Osteoblast (primary cell): ENCODE measurements around the gene GAGE10. TPM values are rescaled to one million over a fixed set of nuclear protein-coding genes. Genes with fewer than 3 reads are reported as not detected.
"Not testable (repeated sequence)": the region's sequence is repeated elsewhere in the genome, so short reads cannot be mapped to it uniquely, and the experiment has no call there.

ENCODE experiments used
- DNase-seq: peaks from one replicate; pipeline ENCODE4 v3.0.0; 2011; ENCODE audit warnings: low spot score, mixed read lengths; ENCODE audit not compliant: insufficient read length; ENCODE audit errors: missing footprints
- H2AFZ ChIP-seq: 2 replicates; pipeline ENCODE4 v1.6.0; 2011; ENCODE audit warnings: mild to moderate bottlenecking, low read length
- H3K27ac ChIP-seq: 2 replicates; pipeline ENCODE4 v1.5.1; 2011; ENCODE audit warnings: mild to moderate bottlenecking, low read depth, low read length, moderate library complexity
- H3K27me3 ChIP-seq: 2 replicates; pipeline ENCODE4 v1.6.0; 2012; ENCODE audit warnings: mild to moderate bottlenecking, control low read depth, inconsistent platforms, low read length, moderate library complexity; ENCODE audit not compliant: insufficient read depth
- H3K36me3 ChIP-seq: 2 replicates; pipeline ENCODE4 v1.5.1; 2011; ENCODE audit warnings: mild to moderate bottlenecking, low read length, control low read depth, moderate library complexity; ENCODE audit not compliant: insufficient read depth
- H3K4me1 ChIP-seq: 2 replicates; pipeline ENCODE4 v1.5.1; 2011; ENCODE audit warnings: mild to moderate bottlenecking, low read length, control low read depth, moderate library complexity; ENCODE audit not compliant: insufficient read depth
- H3K4me2 ChIP-seq: 2 replicates; pipeline ENCODE4 v1.6.0; 2011; ENCODE audit warnings: mild to moderate bottlenecking, low read length; ENCODE audit not compliant: insufficient read depth
- H3K4me3 ChIP-seq: fragments of 200-600 bp; sonication (generic); 3 replicates; pipeline ENCODE4 v1.5.1; 2012; ENCODE audit warnings: mild to moderate bottlenecking, low read length, inconsistent platforms; ENCODE audit not compliant: insufficient read depth
- H3K79me2 ChIP-seq: 2 replicates; pipeline ENCODE4 v1.6.0; 2012; ENCODE audit warnings: mild to moderate bottlenecking, low read length, control low read depth, inconsistent platforms; ENCODE audit not compliant: insufficient read depth
- H3K9me3 ChIP-seq: 2 replicates; pipeline ENCODE4 v1.5.1; 2011; ENCODE audit warnings: low read depth, low read length, control low read depth
- H4K20me1 ChIP-seq: 2 replicates; pipeline ENCODE4 v1.6.0; 2012; ENCODE audit warnings: mild to moderate bottlenecking, low read length, control low read depth; ENCODE audit not compliant: insufficient read depth
- CTCF ChIP-seq: IDR thresholded peaks from 2 replicates; pipeline ENCODE4 v1.5.1; 2011; ENCODE audit warnings: mild to moderate bottlenecking, low read depth, low read length, moderate library complexity; ENCODE audit errors: extremely low read depth
- total RNA-seq: library from RNA; depleted of rRNA; stranded (reverse); fragments of >200 nt; gene quantifications from 2 replicates; pipeline ENCODE4 v1.2.3, GENCODE V29; 2012

The GAGE10 gene
- total RNA-seq, 1 donor = not detected

- Histone ChIP-seq H3K27me3 (no peaks in the 10 kb centered on the region), H3K36me3 (no peaks in the 10 kb centered on the region), H2AFZ (no peak overlapping the region), H3K4me2 (no peak overlapping the region), H3K79me2 (no peaks in the 10 kb centered on the region), H3K4me3 (no peak overlapping the region), H4K20me1 (no peaks in the 10 kb centered on the region), H3K27ac (no peak overlapping the region), H3K9me3 (no peaks in the 10 kb centered on the region), H3K4me1 (no peaks in the 10 kb centered on the region)
- no peak for DNase-seq
- TF ChIP-seq CTCF = no peak
Observed at GRCh38 chrX:49316085-49316484, 12.6 kb downstream of the GAGE10 start.

GRCh38 chrX:49321737-49322136 is 18.3 kb downstream of the GAGE10 start, which contains the start of gene GAGE12J:
TSS of gene GAGE12J (plus strand) at chrX:49322037. CDS start at chrX:49323194, 1,157 bp downstream.
- not testable (repeated sequence) for H3K36me3 ChIP-seq, H3K27ac ChIP-seq, H3K4me1 ChIP-seq, H4K20me1 ChIP-seq, H3K9me3 ChIP-seq, H3K4me3 ChIP-seq, H2AFZ ChIP-seq, DNase-seq, H3K27me3 ChIP-seq, H3K79me2 ChIP-seq, H3K4me2 ChIP-seq

GRCh38 chrX:49322266-49322665 is 18.8 kb downstream of the GAGE10 start:
- not testable (repeated sequence) for H3K4me3 ChIP-seq, H4K20me1 ChIP-seq, H3K27ac ChIP-seq, H3K36me3 ChIP-seq, H3K4me1 ChIP-seq, H3K79me2 ChIP-seq, H2AFZ ChIP-seq, DNase-seq, H3K27me3 ChIP-seq, H3K4me2 ChIP-seq, H3K9me3 ChIP-seq

GRCh38 chrX:49323735-49324134 is 20.3 kb downstream of the GAGE10 start:
- not testable (repeated sequence) for H3K27me3 ChIP-seq, H3K79me2 ChIP-seq, DNase-seq

GRCh38 chrX:49330421-49330820 is 27.0 kb downstream of the GAGE10 start:
- H3K36me3 ChIP-seq, H2AFZ ChIP-seq, H3K4me2 ChIP-seq, H3K4me3 ChIP-seq, H4K20me1 ChIP-seq, H3K27me3 ChIP-seq, H3K4me1 ChIP-seq, H3K9me3 ChIP-seq, DNase-seq, H3K79me2 ChIP-seq, H3K27ac ChIP-seq: not testable (repeated sequence)

More at GRCh38 chrX:49323735-49324134, 20.3 kb downstream of the GAGE10 start:
- not testable (repeated sequence) for H3K4me1 ChIP-seq, H3K27ac ChIP-seq, H2AFZ ChIP-seq, H3K4me3 ChIP-seq, H3K9me3 ChIP-seq, H4K20me1 ChIP-seq, H3K4me2 ChIP-seq, H3K36me3 ChIP-seq

- H3K27me3 ChIP-seq, H2AFZ ChIP-seq, H3K4me1 ChIP-seq, H3K4me2 ChIP-seq, DNase-seq, H3K4me3 ChIP-seq, H3K79me2 ChIP-seq, H3K27ac ChIP-seq, H4K20me1 ChIP-seq, H3K36me3 ChIP-seq, H3K9me3 ChIP-seq: not testable (repeated sequence)
Observed at GRCh38 chrX:49331282-49331681, 27.8 kb downstream of the GAGE10 start, which contains the start of gene GAGE13. TSS of gene GAGE13 (plus strand) at chrX:49331582. CDS start at chrX:49332738, 1,156 bp downstream.

- H3K36me3 ChIP-seq, H3K79me2 ChIP-seq, DNase-seq: not testable (repeated sequence)
Observed at GRCh38 chrX:49331841-49332240, 28.4 kb downstream of the GAGE10 start.

GRCh38 chrX:49341449-49341848 is 38.0 kb downstream of the GAGE10 start:
- not testable (repeated sequence) for H3K4me2 ChIP-seq, H2AFZ ChIP-seq, DNase-seq, H3K9me3 ChIP-seq, H3K4me1 ChIP-seq, H3K4me3 ChIP-seq, H3K27me3 ChIP-seq, H3K36me3 ChIP-seq, H4K20me1 ChIP-seq, H3K79me2 ChIP-seq, H3K27ac ChIP-seq

More at GRCh38 chrX:49331841-49332240, 28.4 kb downstream of the GAGE10 start:
- H3K4me3 ChIP-seq, H2AFZ ChIP-seq, H3K27ac ChIP-seq, H3K27me3 ChIP-seq, H3K4me1 ChIP-seq, H3K9me3 ChIP-seq, H4K20me1 ChIP-seq, H3K4me2 ChIP-seq: not testable (repeated sequence)
